Measurements from ENCODE around the gene KIF26B. TPM values are rescaled to one million over a fixed set of nuclear protein-coding genes. Genes with fewer than 3 reads are reported as not detected.

KIF26B gene
- polyA plus RNA-seq, 5 donors, result 3.5 to 8.5 (median 5.1) TPM

DNA sequence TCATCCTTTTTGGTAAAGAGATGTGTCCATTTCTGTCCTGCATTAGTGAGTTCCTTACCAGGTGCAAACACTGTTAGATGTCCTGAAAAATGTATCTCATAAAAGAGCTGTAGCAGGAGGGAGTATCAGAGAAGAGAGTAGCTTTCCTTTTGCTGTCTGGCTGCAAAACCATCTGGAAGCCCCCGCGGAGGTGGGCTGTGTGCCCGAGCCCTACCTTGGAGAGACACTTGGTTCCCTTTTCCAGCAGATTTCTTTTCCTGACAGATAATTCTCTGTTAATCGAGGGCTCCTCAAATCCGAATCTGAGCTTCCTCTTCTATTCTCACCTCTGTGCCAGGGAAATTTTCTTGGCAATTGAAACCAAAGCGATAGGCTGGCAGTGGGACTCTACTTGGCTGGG lies 53.0 kb downstream of the KIF26B start:
- DNase-seq, result no peak

GRCh38 chr1:245209658-245210435 lies 55.1 kb downstream of the KIF26B start:
- no peak for DNase-seq

DNA sequence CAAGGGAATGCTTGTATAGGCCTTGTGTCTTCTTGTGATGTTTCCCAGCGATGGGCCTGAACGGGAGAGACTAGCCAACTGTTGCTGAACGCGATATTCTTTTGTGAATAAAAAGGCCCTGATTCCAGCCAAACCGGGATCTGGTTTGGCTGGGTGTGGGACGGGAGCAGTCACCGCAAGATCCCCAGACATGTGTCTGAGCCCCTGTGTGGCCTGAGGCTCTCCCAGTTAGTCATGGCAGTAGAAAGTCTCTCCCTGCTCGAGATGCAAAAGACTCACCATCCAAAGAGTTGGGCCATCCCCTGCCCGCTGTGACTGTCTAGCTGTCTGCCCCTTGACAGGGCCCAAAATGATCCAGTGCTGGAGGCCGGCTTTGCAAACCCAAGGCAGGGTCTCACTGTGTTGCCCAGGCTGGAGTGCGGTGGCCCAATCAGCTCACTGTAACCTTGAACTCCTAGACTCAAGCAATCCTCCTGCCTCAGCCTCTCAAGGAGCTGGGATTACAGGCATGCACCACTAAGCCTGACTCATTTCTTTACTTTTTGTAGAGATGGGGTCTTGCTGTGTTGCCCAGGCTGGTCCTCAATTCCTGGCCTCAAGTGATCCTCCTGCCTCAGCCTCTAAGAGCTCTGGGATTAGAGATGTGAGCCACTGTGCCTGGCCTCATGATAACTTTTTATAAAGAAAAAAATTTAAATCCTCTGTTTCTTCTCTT lies 56.4 kb downstream of the KIF26B start:
- no peak for DNase-seq

GRCh38 chr1:245211761-245212160 lies 57.0 kb downstream of the KIF26B start:
- no peak for DNase-seq

DNA sequence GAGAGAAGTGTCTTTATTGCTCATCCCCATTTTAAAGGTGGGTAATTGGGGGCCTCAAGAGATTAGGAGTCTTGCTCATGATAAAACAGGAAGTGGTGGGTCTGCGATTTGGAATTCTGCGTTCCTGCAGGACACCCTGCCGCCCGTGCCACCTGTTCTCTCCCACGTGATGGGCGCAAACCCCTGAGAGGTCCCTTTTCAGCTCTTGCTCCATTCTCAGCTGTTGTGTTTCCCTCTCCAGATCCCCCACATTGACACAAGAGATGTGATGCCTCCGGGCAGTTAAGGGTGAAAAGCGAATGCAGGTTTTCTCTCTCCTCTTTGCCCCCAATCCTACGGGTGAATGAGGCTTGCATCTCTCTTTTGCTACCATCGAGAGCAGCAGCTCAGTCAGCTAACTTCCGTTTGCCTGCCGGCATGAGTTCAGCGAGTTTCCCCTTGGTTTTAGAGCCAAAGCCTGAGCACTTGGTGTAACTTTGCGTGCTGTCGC lies 57.5 kb downstream of the KIF26B start:
- no peak for DNase-seq

DNA sequence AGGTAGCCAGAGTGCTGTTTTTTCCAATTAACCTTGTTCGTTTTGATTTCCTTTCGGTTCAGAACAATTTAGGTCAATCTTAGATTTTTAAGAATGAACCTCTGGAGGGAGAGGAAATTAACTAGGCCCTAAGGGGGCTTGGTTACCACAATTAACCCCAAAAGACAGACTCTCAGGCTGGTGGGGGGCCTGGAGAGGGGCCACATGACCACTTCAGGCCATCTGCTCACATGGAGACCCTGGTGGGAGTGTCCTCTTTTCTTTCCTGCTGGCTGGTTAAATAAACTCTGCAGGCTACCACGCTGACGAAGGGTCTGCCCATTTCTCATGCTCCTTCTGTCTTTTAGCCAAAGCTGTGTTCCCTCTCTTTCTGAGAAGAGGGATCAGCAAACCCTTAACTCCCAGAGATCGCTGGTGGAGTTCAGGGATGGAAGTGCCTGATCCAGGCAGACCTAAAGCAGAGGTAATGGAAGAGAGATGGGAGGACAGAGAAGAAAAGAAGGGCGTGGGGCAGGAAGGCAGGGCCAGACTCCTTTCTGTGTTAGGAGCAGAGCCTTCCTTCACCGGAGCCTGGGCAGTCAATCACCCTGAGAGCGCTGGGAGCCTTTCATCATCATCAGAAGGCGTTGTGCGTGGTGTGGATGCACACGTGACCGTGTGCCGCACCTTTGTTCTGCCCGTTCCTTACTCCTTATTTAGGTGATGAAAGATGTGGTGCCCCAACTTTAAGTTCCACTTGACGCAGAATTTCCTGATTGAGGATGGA lies 58.5 kb downstream of the KIF26B start:
- no peak for DNase-seq

GRCh38 chr1:245215071-245215470 lies 60.3 kb downstream of the KIF26B start:
- DNase-seq, result no peak

GRCh38 chr1:245216366-245217115 lies 61.8 kb downstream of the KIF26B start:
- DNase-seq, result no peak

DNA sequence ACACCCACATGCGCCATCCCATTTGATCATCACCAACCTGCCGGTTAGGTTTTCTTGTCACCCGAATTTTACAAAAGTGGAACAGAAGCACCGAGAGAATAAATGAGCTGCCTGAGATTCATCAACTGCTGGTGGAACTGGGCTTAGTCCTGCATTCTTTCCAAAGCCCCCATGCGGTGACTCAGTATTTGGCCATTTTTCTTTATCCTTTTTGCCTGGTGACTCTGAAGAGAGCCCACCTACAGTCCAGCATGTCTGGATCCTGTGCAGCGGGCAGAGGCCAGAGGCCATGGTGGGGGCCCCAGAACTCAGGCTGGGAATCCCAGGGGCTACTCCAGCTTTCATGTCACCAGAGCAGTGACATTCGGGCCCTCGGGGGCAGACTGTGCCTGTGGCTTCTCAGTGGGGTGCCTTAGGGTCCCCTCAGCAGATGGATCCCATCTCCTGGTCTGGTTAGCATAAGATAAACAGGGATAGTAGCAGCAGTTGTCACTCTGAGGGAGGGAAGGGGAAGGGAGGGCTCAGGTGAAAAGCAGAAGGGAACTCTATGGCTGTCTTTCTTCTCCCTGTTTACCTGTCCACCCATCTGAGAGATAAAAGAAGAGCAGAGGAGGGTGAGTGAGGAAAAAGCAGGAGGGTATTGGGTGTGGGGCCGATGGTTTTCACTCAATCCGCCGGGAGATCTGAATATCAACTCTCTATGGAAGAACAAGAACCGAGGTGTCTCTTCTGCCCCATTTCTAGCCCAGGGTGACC lies 63.2 kb downstream of the KIF26B start:
- DNase-seq, result no peak

- no peak for DNase-seq
Measured at GRCh38 chr1:245220381-245220985, 65.7 kb downstream of the KIF26B start.

DNA sequence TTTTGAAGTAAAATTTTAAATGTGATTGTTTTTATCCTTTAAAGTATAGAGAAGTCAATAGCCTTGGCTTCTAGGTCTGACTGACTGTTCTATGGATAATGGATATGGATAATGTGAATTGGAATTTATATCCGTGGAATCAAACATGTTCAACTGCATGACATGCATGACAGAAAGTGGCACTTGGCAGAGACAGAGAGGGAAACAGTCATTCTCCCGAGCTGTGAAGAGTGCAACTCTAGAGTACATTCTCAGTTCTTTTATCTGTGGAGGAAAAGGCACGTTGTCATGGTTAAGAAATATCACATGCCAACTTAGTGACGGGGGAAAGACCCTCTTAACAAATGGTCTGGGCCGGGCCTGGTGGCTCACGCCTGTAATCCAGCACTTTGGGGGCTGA lies 67.0 kb downstream of the KIF26B start:
- no peak for DNase-seq

DNA sequence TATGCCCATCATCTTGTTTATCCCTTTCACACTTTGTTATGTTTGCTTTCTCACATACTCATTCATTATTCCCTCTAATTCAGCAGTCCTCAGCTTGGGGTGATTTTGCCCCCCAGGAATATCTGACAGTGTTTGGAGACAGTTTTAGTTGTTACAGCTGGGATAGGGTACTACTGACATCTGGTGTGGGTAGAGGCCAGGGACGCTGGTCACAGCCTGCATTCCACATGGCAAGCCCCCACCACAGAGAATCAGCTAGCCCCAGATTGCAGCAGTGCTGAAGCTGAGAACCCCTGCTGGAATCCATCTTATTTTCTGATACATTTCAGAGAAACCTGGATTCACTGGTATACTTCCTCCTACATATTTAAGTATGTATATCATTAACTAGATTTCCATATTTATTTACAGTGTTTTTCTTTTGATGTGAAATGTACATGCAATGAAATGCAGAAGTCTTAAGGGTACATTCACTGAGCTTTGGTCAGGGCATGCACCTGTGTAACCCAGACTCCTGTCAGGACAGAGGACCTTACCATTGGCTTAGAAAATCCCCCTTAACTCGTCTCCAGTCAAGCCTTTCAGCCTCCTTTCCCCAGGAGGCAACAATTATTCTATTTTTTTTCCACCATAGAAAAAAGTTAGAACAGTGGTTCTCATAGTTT lies 68.3 kb downstream of the KIF26B start:
- no peak for DNase-seq

DNA sequence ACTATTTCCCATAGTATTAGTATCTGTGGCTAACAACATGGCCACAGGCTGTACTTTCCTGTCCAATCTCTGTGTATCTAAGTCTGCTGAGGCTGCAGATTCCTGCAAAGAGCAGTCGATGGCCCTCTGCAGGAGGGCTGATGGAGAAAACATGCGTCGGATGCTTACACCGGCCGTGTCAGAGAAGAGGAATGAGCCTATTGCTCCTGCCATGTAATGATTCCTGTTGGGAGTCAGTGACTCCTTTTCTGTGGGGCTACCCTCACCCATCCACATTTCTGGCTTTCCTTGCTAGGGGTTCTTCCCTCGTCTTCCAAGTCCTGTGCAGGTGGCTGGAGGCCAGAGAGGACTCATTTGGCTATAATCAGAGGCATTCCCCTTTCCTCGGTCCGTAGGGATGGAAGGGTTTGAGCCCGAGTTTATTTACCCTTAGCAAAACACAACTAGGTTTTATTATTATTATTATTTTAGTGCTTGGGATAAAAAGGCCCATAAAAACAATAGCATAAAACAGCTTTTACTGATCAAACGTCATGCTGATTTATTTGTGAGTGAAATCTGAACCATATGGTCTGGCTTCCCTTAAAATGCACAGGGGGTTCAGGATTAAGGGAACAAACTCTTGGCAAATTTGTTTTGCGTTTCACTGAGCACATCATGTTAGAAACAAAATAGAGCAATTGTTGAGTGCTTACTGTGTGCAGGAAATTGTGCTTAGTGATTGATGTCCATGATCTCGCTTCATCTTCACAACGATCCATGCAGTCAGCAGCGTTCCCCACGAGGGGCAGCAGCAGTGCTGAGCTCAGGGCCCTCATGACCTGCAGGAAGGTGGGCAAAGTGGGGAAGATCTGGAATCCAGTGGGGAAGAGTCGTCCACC lies 70.8 kb downstream of the KIF26B start:
- no peak for DNase-seq

DNA sequence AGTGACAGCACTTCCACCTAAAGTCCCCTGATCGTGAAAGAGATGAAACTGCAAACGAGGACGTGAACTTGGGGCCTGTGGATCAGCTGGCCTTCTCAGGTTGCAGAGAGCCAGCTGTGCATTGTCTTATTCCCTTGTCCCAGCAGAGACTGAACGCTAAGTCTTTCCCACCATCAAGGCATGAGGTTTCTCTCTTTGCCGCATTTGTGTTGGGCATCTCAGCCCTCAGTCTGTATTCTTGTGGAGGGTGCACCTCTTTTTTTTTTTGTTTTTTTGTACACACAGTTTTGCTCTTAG lies 71.4 kb downstream of the KIF26B start:
- DNase-seq, result no peak

GRCh38 chr1:245229051-245229450 lies 74.3 kb downstream of the KIF26B start:
- no peak for DNase-seq

DNA sequence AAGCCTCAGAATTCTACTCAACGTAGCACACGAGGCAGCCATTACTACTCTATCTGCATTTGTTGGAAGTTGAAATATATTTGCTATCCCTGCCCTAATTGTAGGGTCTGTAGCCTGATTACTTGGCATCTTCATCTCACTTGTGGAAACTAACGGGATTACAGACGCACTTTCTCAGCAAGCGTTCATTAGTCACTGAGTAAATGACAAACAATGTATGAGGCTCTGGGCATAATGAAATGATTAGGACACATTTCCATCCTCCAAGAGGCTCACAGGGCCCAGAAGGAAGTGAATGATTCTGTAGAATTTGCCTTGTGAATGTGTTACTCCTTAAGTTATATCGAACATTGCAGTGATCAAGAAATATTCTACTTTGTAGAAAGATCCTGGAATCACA lies 78.1 kb downstream of the KIF26B start:
- no peak for DNase-seq

DNA sequence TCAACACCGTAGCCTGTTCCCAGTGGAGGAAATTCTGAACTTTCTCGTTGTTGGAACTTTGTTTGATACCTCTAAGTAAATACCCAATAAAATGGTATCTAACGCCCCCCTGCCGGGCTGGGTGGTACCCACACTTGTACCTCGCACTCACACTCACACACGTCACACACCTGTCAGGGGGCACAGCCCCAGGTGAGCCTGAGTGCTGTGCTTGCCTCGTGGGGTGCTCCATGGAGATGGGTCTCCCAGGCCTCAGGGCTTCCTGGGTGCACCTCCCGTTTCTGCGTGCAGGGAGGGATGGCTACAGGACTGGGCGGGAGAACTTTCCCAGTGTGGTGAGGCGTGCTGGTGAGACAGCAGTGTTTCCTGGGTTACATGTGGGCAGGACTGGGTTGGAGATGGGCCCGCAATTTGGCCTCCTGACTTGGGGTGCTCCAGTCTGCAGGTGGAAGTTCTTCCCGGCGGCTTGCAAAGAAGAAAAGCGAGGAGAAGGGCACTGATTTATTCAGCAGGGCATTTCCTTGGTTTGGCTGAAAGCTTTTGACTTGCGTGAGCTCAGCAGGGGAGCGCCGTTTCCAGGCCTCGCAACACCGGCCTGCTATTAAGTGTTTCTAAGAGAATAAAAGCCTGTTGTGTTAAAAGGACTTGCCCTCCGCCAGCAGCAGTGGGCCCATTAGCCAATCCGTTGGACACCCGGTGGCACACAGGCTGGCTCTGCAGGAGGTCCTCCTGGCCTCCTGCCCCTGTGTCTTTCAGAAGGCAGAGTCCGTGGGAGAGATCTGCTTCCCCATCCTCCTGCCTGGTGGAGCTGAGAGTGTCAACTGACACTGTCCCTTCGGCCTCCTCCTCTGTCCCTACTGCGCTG lies 79.7 kb downstream of the KIF26B start:
- DNase-seq, result no peak

DNA sequence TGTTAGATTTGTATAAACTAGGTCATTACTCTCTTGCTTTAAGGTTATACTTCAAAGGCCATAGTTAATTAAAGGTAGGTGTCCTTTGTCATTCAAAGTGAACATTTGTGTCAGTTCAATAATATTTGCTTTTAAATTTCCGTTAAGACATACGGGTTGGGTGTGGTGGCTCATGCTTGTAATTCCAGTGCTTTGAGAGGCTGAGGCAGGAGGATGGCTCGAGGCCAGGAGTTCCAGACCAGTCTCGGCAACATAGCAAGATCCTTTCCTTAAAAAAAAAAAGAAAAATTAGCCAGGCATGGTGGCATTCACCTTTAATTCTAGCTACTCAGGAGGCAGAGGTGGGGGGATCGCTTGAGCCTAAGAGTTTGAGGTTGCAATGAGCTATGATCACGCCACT lies 80.4 kb downstream of the KIF26B start:
- DNase-seq, result no peak
